ENCODE data around the gene SPON1. TPM values are rescaled to one million over a fixed set of nuclear protein-coding genes. Genes with fewer than 3 reads are reported as not detected.

SPON1 gene
- total RNA-seq, 1 donor from 2014 or later: 76.8 TPM

- intact Hi-C loops (cut with DNase I): no loop called here
- Histone ChIP-seq H3K9me3 (no peaks in the 10 kb centered on the region), H3K27me3 (no peaks in the 10 kb centered on the region), H3K4me1 (no peaks in the 10 kb centered on the region), H3K27ac (no peak overlapping the region), H3K4me3 (no peak overlapping the region), H3K36me3 (no peaks in the 10 kb centered on the region)
- TF ChIP-seq, protein P1, sequence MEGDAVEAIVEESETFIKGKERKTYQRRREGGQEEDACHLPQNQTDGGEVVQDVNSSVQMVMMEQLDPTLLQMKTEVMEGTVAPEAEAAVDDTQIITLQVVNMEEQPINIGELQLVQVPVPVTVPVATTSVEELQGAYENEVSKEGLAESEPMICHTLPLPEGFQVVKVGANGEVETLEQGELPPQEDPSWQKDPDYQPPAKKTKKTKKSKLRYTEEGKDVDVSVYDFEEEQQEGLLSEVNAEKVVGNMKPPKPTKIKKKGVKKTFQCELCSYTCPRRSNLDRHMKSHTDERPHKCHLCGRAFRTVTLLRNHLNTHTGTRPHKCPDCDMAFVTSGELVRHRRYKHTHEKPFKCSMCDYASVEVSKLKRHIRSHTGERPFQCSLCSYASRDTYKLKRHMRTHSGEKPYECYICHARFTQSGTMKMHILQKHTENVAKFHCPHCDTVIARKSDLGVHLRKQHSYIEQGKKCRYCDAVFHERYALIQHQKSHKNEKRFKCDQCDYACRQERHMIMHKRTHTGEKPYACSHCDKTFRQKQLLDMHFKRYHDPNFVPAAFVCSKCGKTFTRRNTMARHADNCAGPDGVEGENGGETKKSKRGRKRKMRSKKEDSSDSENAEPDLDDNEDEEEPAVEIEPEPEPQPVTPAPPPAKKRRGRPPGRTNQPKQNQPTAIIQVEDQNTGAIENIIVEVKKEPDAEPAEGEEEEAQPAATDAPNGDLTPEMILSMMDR (IDR thresholded peaks at IDR 0.05): no peak
- ATAC-seq: no peak
- no peak for DNase-seq
Observed at GRCh38 chr11:14012846-14013245, 50.3 kb downstream of the SPON1 start.

DNA sequence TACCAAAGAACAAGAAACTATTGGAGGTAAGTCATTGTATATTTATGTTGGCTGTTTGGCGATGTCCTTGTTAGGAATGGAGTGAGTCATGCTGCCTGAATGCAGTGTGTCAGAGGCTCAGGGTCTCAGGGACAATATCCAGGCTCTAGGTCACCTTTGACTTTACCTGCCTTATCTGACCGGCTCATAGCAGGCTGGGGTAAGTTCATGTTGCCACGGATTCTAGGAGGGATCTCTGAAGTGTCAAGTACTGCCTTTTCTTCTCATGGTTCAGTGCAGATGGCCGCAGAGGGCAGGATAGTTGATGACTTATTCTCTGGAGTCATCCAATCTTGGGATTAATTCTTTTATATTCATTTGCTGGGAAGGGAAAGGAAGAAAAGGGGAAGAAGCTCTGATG, 53.2 kb downstream of the SPON1 start:
- DNase-seq (no peak), ATAC-seq (no peak)
- Histone ChIP-seq H3K27me3 (no peaks in the 10 kb centered on the region), H3K27ac (no peak overlapping the region), H3K4me3 (no peak overlapping the region), H3K36me3 (no peaks in the 10 kb centered on the region), H3K4me1 (no peaks in the 10 kb centered on the region), H3K9me3 (no peaks in the 10 kb centered on the region)
- TF ChIP-seq, protein P1 (IDR thresholded peaks at IDR 0.05): no peak
- intact Hi-C loops (cut with DNase I): no loop called here

GRCh38 chr11:14018441-14018840, 55.9 kb downstream of the SPON1 start:
- DNase-seq (no peak), ATAC-seq (no peak)
- intact Hi-C loops (cut with DNase I): no loop called here
- Histone ChIP-seq H3K36me3 (no peaks in the 10 kb centered on the region), H3K27me3 (no peaks in the 10 kb centered on the region), H3K27ac (no peak overlapping the region), H3K9me3 (no peaks in the 10 kb centered on the region), H3K4me3 (no peak overlapping the region), H3K4me1 (no peaks in the 10 kb centered on the region)
- TF ChIP-seq, protein P1 (IDR thresholded peaks at IDR 0.05): no peak

GRCh38 chr11:14021738-14022137, 59.2 kb downstream of the SPON1 start:
- ATAC-seq (no peak), DNase-seq (no peak)
- Histone ChIP-seq H3K9me3 (no peaks in the 10 kb centered on the region), H3K27ac (no peak overlapping the region), H3K36me3 (no peaks in the 10 kb centered on the region), H3K4me3 (no peak overlapping the region), H3K27me3 (peaks cover 7% of the 10 kb centered on the region), H3K4me1 (peaks cover 4% of the 10 kb centered on the region)
- TF ChIP-seq, protein P1 (IDR thresholded peaks at IDR 0.05): no peak
- intact Hi-C loops (cut with DNase I): no loop called here

DNA sequence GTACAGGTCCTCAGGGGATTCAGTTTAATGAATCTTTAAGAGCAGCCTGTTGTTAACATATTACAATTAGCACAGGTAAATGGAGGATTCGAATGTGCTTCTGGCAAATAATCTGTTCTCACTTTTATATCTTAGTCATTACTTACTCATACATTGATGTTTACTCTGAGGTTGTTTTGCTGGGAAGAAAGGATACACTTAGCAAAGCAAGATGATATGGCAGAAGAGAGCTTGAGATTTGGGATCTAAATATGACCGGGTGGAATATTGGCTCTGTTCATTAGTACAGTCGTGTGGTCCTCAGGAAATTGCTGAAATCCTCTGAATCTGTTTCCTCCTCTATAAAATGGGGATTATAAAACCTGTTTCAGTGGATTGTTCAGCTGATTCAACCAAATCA, 59.7 kb downstream of the SPON1 start:
- TF ChIP-seq, protein P1 (IDR thresholded peaks at IDR 0.05): no peak
- intact Hi-C loops (cut with DNase I): no loop called here
- ATAC-seq (no peak), DNase-seq (no peak)
- peaks cover 7% of the 10 kb centered on the region for H3K27me3 ChIP-seq
- no peak overlapping the region for H3K4me3 ChIP-seq
- no peak overlapping the region for H3K27ac ChIP-seq
- H3K9me3 ChIP-seq: no peaks in the 10 kb centered on the region
- H3K36me3 ChIP-seq: no peaks in the 10 kb centered on the region
- peaks cover 4% of the 10 kb centered on the region for H3K4me1 ChIP-seq

GRCh38 chr11:14022821-14023220, 60.3 kb downstream of the SPON1 start:
- H3K4me3 ChIP-seq: no peak overlapping the region
- no peak for ATAC-seq
- intact Hi-C loops (cut with DNase I): no loop called here
- no peak for DNase-seq
- H3K4me1 ChIP-seq: peaks cover 4% of the 10 kb centered on the region
- no peaks in the 10 kb centered on the region for H3K36me3 ChIP-seq
- H3K27me3 ChIP-seq: peaks cover 7% of the 10 kb centered on the region
- no peak overlapping the region for H3K27ac ChIP-seq
- no peaks in the 10 kb centered on the region for H3K9me3 ChIP-seq
- TF ChIP-seq, protein P1 (IDR thresholded peaks at IDR 0.05): no peak

Data from upper lobe of right lung (tissue), 1 donor.